Loucy (cell line): ENCODE results near the gene PARP3.

Source experiments
- H2AFZ ChIP-seq: fragments of 200-600 bp; sonication (generic); 2 replicates; pipeline ENCODE4 v1.6.0; 2016; ENCODE audit warnings: antibody characterized with exemption, mild to moderate bottlenecking, low read length, moderate library complexity
- H3F3A ChIP-seq: fragments of 200-600 bp; 2 replicates; pipeline ENCODE4 v1.6.0; 2016; ENCODE audit warnings: antibody characterized with exemption, low read depth, mild to moderate bottlenecking
- H3K27me3 ChIP-seq: fragments of 200-600 bp; sonication (generic); 2 replicates; pipeline ENCODE4 v1.6.1; 2014; ENCODE audit warnings: low read length, mild to moderate bottlenecking; ENCODE audit not compliant: insufficient read depth, poor library complexity, severe bottlenecking
- H3K36me3 ChIP-seq: fragments of 200-600 bp; sonication (generic); 2 replicates; pipeline ENCODE4 v1.6.1; 2016; ENCODE audit warnings: low read length; ENCODE audit not compliant: insufficient read depth
- H3K4me1 ChIP-seq: fragments of 200-600 bp; sonication (generic); 2 replicates; pipeline ENCODE4 v1.5.1; 2014; ENCODE audit warnings: low read length, mild to moderate bottlenecking; ENCODE audit not compliant: insufficient read depth, poor library complexity, severe bottlenecking
- H3K4me2 ChIP-seq: fragments of 200-600 bp; sonication (generic); 2 replicates; pipeline ENCODE4 v1.6.0; 2014; ENCODE audit warnings: antibody characterized with exemption, low read length, low read depth, mild to moderate bottlenecking; ENCODE audit not compliant: poor library complexity, severe bottlenecking
- H3K4me3 ChIP-seq: fragments of 200-600 bp; sonication (generic); 2 replicates; pipeline ENCODE4 v1.5.1; 2014; ENCODE audit warnings: low read length, mild to moderate bottlenecking, mixed read lengths; ENCODE audit not compliant: poor library complexity, severe bottlenecking
- H3K79me2 ChIP-seq: fragments of 200-600 bp; sonication (generic); 2 replicates; pipeline ENCODE4 v1.6.1; 2014; ENCODE audit warnings: low read length; ENCODE audit not compliant: insufficient read depth
- H3K9ac ChIP-seq: fragments of 200-600 bp; sonication (generic); 2 replicates; pipeline ENCODE4 v1.6.0; 2014; ENCODE audit warnings: mild to moderate bottlenecking, low read depth, low read length, moderate library complexity; ENCODE audit not compliant: poor library complexity, severe bottlenecking
- H3K9me2 ChIP-seq: fragments of 200-600 bp; sonication (generic); replicated peaks from 2 replicates; pipeline ENCODE4 v1.6.1; 2016; ENCODE audit warnings: low read depth, low read length, mixed read lengths
- H3K9me3 ChIP-seq: fragments of 200-600 bp; sonication (generic); 2 replicates; pipeline ENCODE4 v1.6.1; 2014; ENCODE audit warnings: mild to moderate bottlenecking, antibody characterized with exemption, low read length, low read depth; ENCODE audit not compliant: insufficient read depth
- H4K20me1 ChIP-seq: fragments of 200-600 bp; sonication (generic); 2 replicates; pipeline ENCODE4 v1.6.0; 2014; ENCODE audit warnings: antibody characterized with exemption, low read length, mild to moderate bottlenecking; ENCODE audit not compliant: insufficient read depth, poor library complexity, severe bottlenecking
- CTCF ChIP-seq: fragments of 200-600 bp; sonication (generic); conservative IDR thresholded peaks from 2 replicates; pipeline ENCODE4 v1.5.1; 2014; ENCODE audit warnings: mild to moderate bottlenecking, antibody characterized with exemption, low read length
- EZH2phosphoT487 ChIP-seq: fragments of 200-600 bp; IDR thresholded peaks from 2 replicates; pipeline ENCODE4 v1.6.1; 2018; ENCODE audit warnings: antibody characterized with exemption, mild to moderate bottlenecking, moderate library complexity, borderline replicate concordance

PARP3 gene

GRCh38 chr3:51964521-51964920, 22.4 kb downstream of the PARP3 start:
- no peaks in the 10 kb centered on the region for H3K9me3 ChIP-seq
- H3K4me3 ChIP-seq: no peak overlapping the region
- H2AFZ ChIP-seq: no peak overlapping the region
- H3F3A ChIP-seq: 0 out of 2 replicates have a peak, but pooled peaks cover 2% of the 10 kb centered on the region
- no peak for TF ChIP-seq CTCF
- TF ChIP-seq EZH2phosphoT487: no peak
- no peak overlapping the region for H3K9ac ChIP-seq
- no peak overlapping the region for H3K4me2 ChIP-seq
- no peaks in the 10 kb centered on the region for H3K36me3 ChIP-seq
- no peaks in the 10 kb centered on the region for H3K27me3 ChIP-seq
- H3K4me1 ChIP-seq: peaks cover 26% of the 10 kb centered on the region
- H4K20me1 ChIP-seq: no peaks in the 10 kb centered on the region
- peaks cover 5% of the 10 kb centered on the region; the same call in 1 of the 2 replicates for H3K79me2 ChIP-seq
- no peaks in the 10 kb centered on the region for H3K9me2 ChIP-seq

- Histone ChIP-seq H3K4me2 (peak overlapping the region; percentile 92), H3K27me3 (no peaks in the 10 kb centered on the region), H4K20me1 (no peaks in the 10 kb centered on the region), H2AFZ (no peak overlapping the region), H3K9ac (no peak overlapping the region), H3K9me2 (no peaks in the 10 kb centered on the region), H3K36me3 (no peaks in the 10 kb centered on the region), H3K4me1 (peaks cover 27% of the 10 kb centered on the region), H3K79me2 (peaks cover 5% of the 10 kb centered on the region; the same call in 1 of the 2 replicates), H3K9me3 (no peaks in the 10 kb centered on the region), H3F3A (peaks cover 4% of the 10 kb centered on the region; the same call in 1 of the 2 replicates), H3K4me3 (peak overlapping the region; percentile 81)
- TF ChIP-seq CTCF: no peak
- TF ChIP-seq EZH2phosphoT487: no peak
Measured at GRCh38 chr3:51966016-51966415, 23.9 kb downstream of the PARP3 start.

GRCh38 chr3:51966486-51966885, 24.3 kb downstream of the PARP3 start:
- H3K79me2 ChIP-seq: peaks cover 5% of the 10 kb centered on the region; the same call in 1 of the 2 replicates

More at GRCh38 chr3:51966486-51966885, 24.3 kb downstream of the PARP3 start:
- Histone ChIP-seq H3K9ac (peak overlapping the region; percentile 65), H4K20me1 (no peaks in the 10 kb centered on the region), H3K27me3 (no peaks in the 10 kb centered on the region), H3K4me1 (peaks cover 27% of the 10 kb centered on the region), H3K9me2 (no peaks in the 10 kb centered on the region), H3K4me3 (peak overlapping the region; percentile 81), H3K4me2 (peak overlapping the region; percentile 92), H3F3A (peaks cover 5% of the 10 kb centered on the region; the same call in 1 of the 2 replicates), H3K9me3 (no peaks in the 10 kb centered on the region), H3K36me3 (no peaks in the 10 kb centered on the region), H2AFZ (0 out of 2 replicates have a peak overlapping the region, but pooled peaks have one; percentile 78)
- TF ChIP-seq CTCF (no peak), EZH2phosphoT487 (no peak)
